H9 (cell line): ENCODE measurements around the gene NUFIP2. TPM values are rescaled to one million over a fixed set of nuclear protein-coding genes. Genes with fewer than 3 reads are reported as not detected.
"Not testable (repeated sequence)": the region's sequence is repeated elsewhere in the genome, so short reads cannot be mapped to it uniquely, and the experiment has no call there.

Experiments
- DNase-seq: peaks from one replicate; pipeline ENCODE4 v3.0.0-alpha.2; 2017
- H2AFZ ChIP-seq: one replicate; pipeline ENCODE4 v1.6.1; 2013; ENCODE audit warnings: mild to moderate bottlenecking, low read length, control low read depth, moderate library complexity
- H2AK5ac ChIP-seq: 2 replicates; pipeline ENCODE4 v1.6.1; 2013; ENCODE audit warnings: low read length, control low read depth, mixed read lengths; ENCODE audit not compliant: insufficient read length
- H2BK120ac ChIP-seq: one replicate; pipeline ENCODE4 v1.6.1; 2013; ENCODE audit warnings: low read depth, mild to moderate bottlenecking, low read length, control low read depth, inconsistent platforms; ENCODE audit not compliant: poor library complexity, severe bottlenecking
- H2BK12ac ChIP-seq: 2 replicates; pipeline ENCODE4 v1.6.1; 2013; ENCODE audit warnings: low read length, control low read depth, mixed read lengths, low read depth; ENCODE audit not compliant: insufficient read length
- H2BK15ac ChIP-seq: 2 replicates; pipeline ENCODE4 v1.6.1; 2013; ENCODE audit warnings: low read depth, low read length, control low read depth
- H2BK20ac ChIP-seq: one replicate; pipeline ENCODE4 v1.6.1; 2013; ENCODE audit warnings: low read depth, mild to moderate bottlenecking, low read length, control low read depth, inconsistent platforms; ENCODE audit not compliant: poor library complexity, severe bottlenecking
- H2BK5ac ChIP-seq: 2 replicates; pipeline ENCODE4 v1.6.1; 2013; ENCODE audit warnings: low read length, control low read depth, mixed read lengths; ENCODE audit not compliant: insufficient read length
- H3K14ac ChIP-seq: 2 replicates; pipeline ENCODE4 v1.6.1; 2013; ENCODE audit warnings: low read length, control low read depth; ENCODE audit not compliant: insufficient read depth
- H3K18ac ChIP-seq: 2 replicates; pipeline ENCODE4 v1.6.1; 2013; ENCODE audit warnings: low read depth, mild to moderate bottlenecking, mixed read lengths, low read length, control low read depth; ENCODE audit not compliant: insufficient read length
- H3K23ac ChIP-seq: 2 replicates; pipeline ENCODE4 v1.6.1; 2013; ENCODE audit warnings: low read length, control low read depth, mixed read lengths, low read depth; ENCODE audit not compliant: insufficient read length
- H3K23me2 ChIP-seq: 2 replicates; pipeline ENCODE4 v1.6.1; 2013; ENCODE audit warnings: low read depth, mild to moderate bottlenecking, mixed read lengths, low read length, control low read depth; ENCODE audit not compliant: insufficient read length, poor library complexity, severe bottlenecking
- H3K27ac ChIP-seq: 2 replicates; pipeline ENCODE4 v1.5.1; 2013; ENCODE audit warnings: low read length, control low read depth, mixed read lengths, low read depth; ENCODE audit not compliant: insufficient read length
- H3K27me3 ChIP-seq: 2 replicates; pipeline ENCODE4 v1.6.1; 2013; ENCODE audit warnings: low read length, control low read depth, inconsistent platforms; ENCODE audit not compliant: insufficient read depth
- H3K4ac ChIP-seq: 2 replicates; pipeline ENCODE4 v1.6.1; 2013; ENCODE audit warnings: low read depth, mild to moderate bottlenecking, control low read depth, inconsistent platforms, low read length, moderate library complexity
- H3K4me1 ChIP-seq: 2 replicates; pipeline ENCODE4 v1.6.1; 2013; ENCODE audit warnings: low read length, control low read depth, inconsistent platforms; ENCODE audit not compliant: insufficient read depth
- H3K4me2 ChIP-seq: 2 replicates; pipeline ENCODE4 v1.6.1; 2013; ENCODE audit warnings: low read length, control low read depth, mixed read lengths; ENCODE audit not compliant: insufficient read length, insufficient read depth
- H3K56ac ChIP-seq: 2 replicates; pipeline ENCODE4 v1.6.1; 2013; ENCODE audit warnings: low read depth, mild to moderate bottlenecking, mixed read lengths, low read length, control low read depth; ENCODE audit not compliant: insufficient read length
- H3K79me1 ChIP-seq: 2 replicates; pipeline ENCODE4 v1.6.1; 2013; ENCODE audit warnings: low read depth, mild to moderate bottlenecking, moderate library complexity, low read length, control low read depth, inconsistent platforms; ENCODE audit not compliant: insufficient read depth, poor library complexity, severe bottlenecking
- H3K79me2 ChIP-seq: 2 replicates; pipeline ENCODE4 v1.6.1; 2013; ENCODE audit warnings: low read length, control low read depth, inconsistent platforms; ENCODE audit not compliant: insufficient read depth
- H3K9ac ChIP-seq: 2 replicates; pipeline ENCODE4 v1.6.1; 2013; ENCODE audit warnings: low read length, control low read depth, mixed read lengths; ENCODE audit not compliant: insufficient read length; ENCODE audit errors: extremely low read depth
- H3K9me3 ChIP-seq: one replicate; pipeline ENCODE4 v1.6.1; 2013; ENCODE audit warnings: low read depth, low read length, inconsistent platforms; ENCODE audit not compliant: control insufficient read depth
- H3T11ph ChIP-seq: one replicate; pipeline ENCODE4 v1.6.1; 2013; ENCODE audit warnings: mild to moderate bottlenecking, low read length, control low read depth, inconsistent platforms
- H4K20me1 ChIP-seq: one replicate; pipeline ENCODE4 v1.6.1; 2013; ENCODE audit not compliant: control insufficient read depth, insufficient read length, insufficient read depth
- H4K5ac ChIP-seq: 2 replicates; pipeline ENCODE4 v1.6.1; 2013; ENCODE audit warnings: low read depth, mild to moderate bottlenecking, mixed read lengths, low read length, control low read depth; ENCODE audit not compliant: insufficient read length
- H4K8ac ChIP-seq: replicated peaks from 2 replicates; pipeline ENCODE4 v1.6.1; 2013; ENCODE audit warnings: low read length, control low read depth, mixed read lengths, low read depth; ENCODE audit not compliant: insufficient read length
- H4K91ac ChIP-seq: 2 replicates; pipeline ENCODE4 v1.6.1; 2013; ENCODE audit warnings: low read depth, mild to moderate bottlenecking, moderate library complexity, mixed read lengths, low read length, control low read depth; ENCODE audit not compliant: insufficient read length
- H3K27ac Mint-ChIP-seq, 3 experiments: 2 replicates in 2 of 3; 3 replicates in 1 of 3; pipeline ENCODE4 v1.8.0; 2020 to 2021; ENCODE audit warnings: mixed read lengths in 3 of 3, mild to moderate bottlenecking in 1 of 3, moderate library complexity in 1 of 3
- H3K27me3 Mint-ChIP-seq: 2 replicates; pipeline ENCODE4 v1.8.0; 2021; ENCODE audit warnings: low read depth, mild to moderate bottlenecking, moderate library complexity, mixed read lengths
- H3K36me3 Mint-ChIP-seq, 3 experiments: 2 replicates in 2 of 3; 3 replicates in 1 of 3; pipeline ENCODE4 v1.8.0; 2020 to 2021; ENCODE audit warnings: low read depth in 3 of 3, mixed read lengths in 3 of 3; ENCODE audit not compliant: insufficient read depth in 1 of 3
- H3K4me1 Mint-ChIP-seq, 2 experiments: 2 replicates each; pipeline ENCODE4 v1.8.0; 2020; ENCODE audit warnings: mixed read lengths in 2 of 2
- H3K4me3 Mint-ChIP-seq, 2 experiments: 2 replicates in 1 of 2; 3 replicates in 1 of 2; pipeline ENCODE4 v1.8.0; 2020 to 2021; ENCODE audit warnings: mild to moderate bottlenecking in 2 of 2, mixed read lengths in 2 of 2, moderate library complexity in 1 of 2
- H3K9me3 Mint-ChIP-seq, 2 experiments: 2 replicates in 1 of 2; 3 replicates in 1 of 2; pipeline ENCODE4 v1.8.0; 2020; ENCODE audit warnings: mild to moderate bottlenecking in 2 of 2, mixed read lengths in 2 of 2, moderate library complexity in 1 of 2
- WGBS: extraction: QIAGEN DNeasy Blood & Tissue Kit; methylation state at CpG from one replicate; pipeline ENCODE4 v1.1.7; 2013; ENCODE audit warnings: missing lambda C conversion rate, low lambda C conversion rate, mixed read lengths; ENCODE audit not compliant: insufficient read length; ENCODE audit errors: extremely low coverage; 5-methylcytosine and 5-hydroxymethylcytosine counted together
- total RNA-seq: library from RNA; stranded (reverse); gene quantifications from 2 replicates; pipeline ENCODE4 v1.2.1, GENCODE V29; 2021
- TF ChIP-seq, protein P1 (sequence below): fragments of 200-600 bp; sonication (generic); conservative IDR thresholded peaks from 3 replicates; pipeline ENCODE4 v1.8.0; 2021; ENCODE audit warnings: antibody characterized with exemption, mild to moderate bottlenecking

NUFIP2 gene
- total RNA-seq, 1 experiment from 2014 or later = 97.9 TPM

DNA sequence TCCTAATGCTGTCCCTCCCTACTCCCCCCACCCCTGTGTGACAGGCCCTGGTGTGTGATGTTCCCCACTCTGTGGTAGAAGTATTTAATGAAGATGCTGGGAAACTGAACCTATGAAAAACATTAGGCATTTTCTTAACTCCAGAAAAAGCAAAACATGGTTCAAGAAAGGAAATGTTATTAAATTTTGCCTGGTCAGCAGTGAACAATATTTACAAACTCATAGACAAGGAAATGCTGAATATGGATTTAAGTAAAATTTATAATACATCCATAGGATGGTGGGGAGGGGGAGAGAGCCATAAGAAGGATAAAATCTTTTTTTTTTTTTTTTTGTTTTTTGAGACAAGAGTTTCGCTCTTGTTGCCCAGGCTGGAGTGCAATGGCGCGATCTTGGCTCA, 58.0 kb downstream of the NUFIP2 start:
- Histone ChIP-seq H2BK120ac (no peak overlapping the region), H2BK20ac (no peak overlapping the region), H3K27ac (no peak overlapping the region), H3K23ac (no peak overlapping the region), H3K4ac (no peak overlapping the region), H3K9ac (no peak overlapping the region), H4K91ac (no peak overlapping the region), H2BK15ac (no peak overlapping the region), H2AK5ac (no peak overlapping the region), H4K5ac (no peak overlapping the region), H2BK12ac (no peak overlapping the region), H2AFZ (no peak overlapping the region), H4K20me1 (no peaks in the 10 kb centered on the region), H3K18ac (no peak overlapping the region), H3K23me2 (no peaks in the 10 kb centered on the region), H3K79me1 (no peaks in the 10 kb centered on the region), H3T11ph (no peak overlapping the region), H3K56ac (no peak overlapping the region), H3K27me3 (no peaks in the 10 kb centered on the region), H2BK5ac (no peak overlapping the region), H4K8ac (no peak overlapping the region), H3K4me1 (peaks cover 6% of the 10 kb centered on the region; the same call in 1 of the 2 replicates), H3K79me2 (no peaks in the 10 kb centered on the region), H3K9me3 (no peaks in the 10 kb centered on the region), H3K4me2 (no peak overlapping the region), H3K14ac (no peak overlapping the region)
- Mint-ChIP-seq H3K36me3 (no peaks in the 10 kb centered on the region), H3K4me3 (no peak overlapping the region), H3K27me3 (no peaks in the 10 kb centered on the region), H3K4me1 (peaks cover 17 to 20% of the 10 kb centered on the region in 2 experiments), H3K27ac (no peak overlapping the region), H3K9me3 (peaks cover 0 to 6% of the 10 kb centered on the region in 2 experiments; a peak in 2 of 5 replicates)
- WGBS = no CpG with 5 or more reads among the region's 3 CpGs
- peak; percentile 3 for DNase-seq
- TF ChIP-seq, protein P1, sequence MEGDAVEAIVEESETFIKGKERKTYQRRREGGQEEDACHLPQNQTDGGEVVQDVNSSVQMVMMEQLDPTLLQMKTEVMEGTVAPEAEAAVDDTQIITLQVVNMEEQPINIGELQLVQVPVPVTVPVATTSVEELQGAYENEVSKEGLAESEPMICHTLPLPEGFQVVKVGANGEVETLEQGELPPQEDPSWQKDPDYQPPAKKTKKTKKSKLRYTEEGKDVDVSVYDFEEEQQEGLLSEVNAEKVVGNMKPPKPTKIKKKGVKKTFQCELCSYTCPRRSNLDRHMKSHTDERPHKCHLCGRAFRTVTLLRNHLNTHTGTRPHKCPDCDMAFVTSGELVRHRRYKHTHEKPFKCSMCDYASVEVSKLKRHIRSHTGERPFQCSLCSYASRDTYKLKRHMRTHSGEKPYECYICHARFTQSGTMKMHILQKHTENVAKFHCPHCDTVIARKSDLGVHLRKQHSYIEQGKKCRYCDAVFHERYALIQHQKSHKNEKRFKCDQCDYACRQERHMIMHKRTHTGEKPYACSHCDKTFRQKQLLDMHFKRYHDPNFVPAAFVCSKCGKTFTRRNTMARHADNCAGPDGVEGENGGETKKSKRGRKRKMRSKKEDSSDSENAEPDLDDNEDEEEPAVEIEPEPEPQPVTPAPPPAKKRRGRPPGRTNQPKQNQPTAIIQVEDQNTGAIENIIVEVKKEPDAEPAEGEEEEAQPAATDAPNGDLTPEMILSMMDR = no peak

DNA sequence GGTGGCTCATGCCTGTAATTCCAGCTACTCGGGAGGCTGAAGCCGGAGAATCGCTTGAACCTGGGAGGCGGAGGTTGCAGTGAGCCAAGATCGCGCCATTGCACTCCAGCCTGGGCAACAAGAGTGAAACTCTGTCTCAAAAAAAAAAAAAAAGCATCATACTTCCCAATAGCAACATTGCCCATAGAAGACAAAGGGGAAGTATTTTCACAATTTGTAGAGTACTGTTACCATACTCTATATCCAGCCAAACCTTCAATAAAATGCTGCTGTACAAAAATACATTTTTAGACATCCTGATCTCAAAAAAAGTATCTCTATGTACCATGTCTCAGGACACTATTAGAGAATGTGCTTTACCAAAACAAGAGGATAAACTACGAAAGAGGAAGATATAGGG, 59.0 kb downstream of the NUFIP2 start:
- not testable (repeated sequence) for H2AFZ ChIP-seq, H2BK20ac ChIP-seq, H3K56ac ChIP-seq, H3K27me3 ChIP-seq, H3K79me1 ChIP-seq, H3K4me3 Mint-ChIP-seq, H3T11ph ChIP-seq, H2BK12ac ChIP-seq, H3K14ac ChIP-seq, H4K5ac ChIP-seq, H3K9ac ChIP-seq, H3K4me2 ChIP-seq, H4K20me1 ChIP-seq, H3K4ac ChIP-seq, H3K27ac Mint-ChIP-seq, H3K23me2 ChIP-seq, DNase-seq, H3K9me3 ChIP-seq, H4K8ac ChIP-seq, H3K4me1 ChIP-seq, H3K79me2 ChIP-seq, H3K9me3 Mint-ChIP-seq, H3K23ac ChIP-seq, H3K27ac ChIP-seq, H2AK5ac ChIP-seq, H3K27me3 Mint-ChIP-seq, H2BK5ac ChIP-seq, H2BK15ac ChIP-seq, H4K91ac ChIP-seq, H3K18ac ChIP-seq, H2BK120ac ChIP-seq, H3K36me3 Mint-ChIP-seq
- no CpG with 5 or more reads among the region's 7 CpGs for WGBS
- peaks cover 9 to 11% of the 10 kb centered on the region in 2 experiments for H3K4me1 Mint-ChIP-seq
